C4-2B (cell line): ENCODE measurements around the gene TRAK1.

ENCODE experiments used
- ZFX ChIP-seq: fragments of 450-650 bp; IDR thresholded peaks from 2 replicates; pipeline ENCODE4 v1.6.1; 2017
- TF ChIP-seq, protein P1 (sequence below): fragments of 450-650 bp; conservative IDR thresholded peaks from 2 replicates; pipeline ENCODE4 v1.5.1; 2017; ENCODE audit warnings: mild to moderate bottlenecking

GRCh38 chr3:42205800-42206514, 114.8 kb downstream of the TRAK1 start:
- TF ChIP-seq, protein P1, sequence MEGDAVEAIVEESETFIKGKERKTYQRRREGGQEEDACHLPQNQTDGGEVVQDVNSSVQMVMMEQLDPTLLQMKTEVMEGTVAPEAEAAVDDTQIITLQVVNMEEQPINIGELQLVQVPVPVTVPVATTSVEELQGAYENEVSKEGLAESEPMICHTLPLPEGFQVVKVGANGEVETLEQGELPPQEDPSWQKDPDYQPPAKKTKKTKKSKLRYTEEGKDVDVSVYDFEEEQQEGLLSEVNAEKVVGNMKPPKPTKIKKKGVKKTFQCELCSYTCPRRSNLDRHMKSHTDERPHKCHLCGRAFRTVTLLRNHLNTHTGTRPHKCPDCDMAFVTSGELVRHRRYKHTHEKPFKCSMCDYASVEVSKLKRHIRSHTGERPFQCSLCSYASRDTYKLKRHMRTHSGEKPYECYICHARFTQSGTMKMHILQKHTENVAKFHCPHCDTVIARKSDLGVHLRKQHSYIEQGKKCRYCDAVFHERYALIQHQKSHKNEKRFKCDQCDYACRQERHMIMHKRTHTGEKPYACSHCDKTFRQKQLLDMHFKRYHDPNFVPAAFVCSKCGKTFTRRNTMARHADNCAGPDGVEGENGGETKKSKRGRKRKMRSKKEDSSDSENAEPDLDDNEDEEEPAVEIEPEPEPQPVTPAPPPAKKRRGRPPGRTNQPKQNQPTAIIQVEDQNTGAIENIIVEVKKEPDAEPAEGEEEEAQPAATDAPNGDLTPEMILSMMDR: no peak
- no peak for TF ChIP-seq ZFX
